SH-SY5Y (cell line): ENCODE results near the gene TSPO.

ENCODE experiments used
- GATA2 ChIP-seq: IDR thresholded peaks from 2 replicates; pipeline ENCODE4 v1.6.1; 2011; ENCODE audit warnings: mild to moderate bottlenecking, low read depth, low read length
- GATA3 ChIP-seq: IDR thresholded peaks from 2 replicates; pipeline ENCODE4 v1.6.1; 2011; ENCODE audit warnings: low read depth, mild to moderate bottlenecking, low read length, moderate library complexity

DNA sequence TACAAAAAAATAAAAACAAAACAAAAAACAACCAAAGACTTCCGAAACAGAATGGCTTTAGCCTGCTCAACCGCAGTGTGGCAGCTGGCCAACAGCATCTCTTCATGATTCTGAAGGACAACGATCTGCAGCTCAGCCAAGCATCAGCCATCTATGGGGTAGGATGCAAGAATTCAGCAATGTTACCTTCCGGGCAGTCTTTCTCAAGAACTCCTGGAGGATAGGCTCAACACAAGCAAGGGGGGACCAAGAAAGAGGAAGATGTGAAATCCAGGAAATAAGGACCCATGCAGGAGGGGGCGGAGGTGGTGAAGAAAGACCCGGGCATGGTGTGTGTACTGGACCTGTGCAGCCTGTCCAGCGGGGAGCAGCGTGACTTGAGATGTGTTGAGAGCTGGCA lies 3.5 kb upstream of the TSPO start:
- TF ChIP-seq GATA2 (no peak), GATA3 (no peak)
